K562 (cell line): ENCODE data around the gene DAB1. TPM values are rescaled to one million over a fixed set of nuclear protein-coding genes. Genes with fewer than 3 reads are reported as not detected.

Experiments used
- ATAC-seq: fragments of 200-7000 bp; cut with Tn5 transposase; 3 replicates; pipeline ENCODE4 v1.9.1; 2020; ENCODE audit warnings: moderate library complexity
- BruUV-seq: library from RNA; stranded (reverse); fragments of 400-500 nt; replicated peaks from 2 replicates; lab custom pipeline; 2021; lab: Mats Ljungman, UMichigan
- CTCF ChIA-PET: fragments of 300-600 bp; formaldehyde crosslinking; extraction: SDS; loops from one replicate; lab custom pipeline; 2021; ENCODE audit warnings: low intra/inter-chr PET ratio; lab: Yijun Ruan, JAX
- POLR2A ChIA-PET: fragments of 300-600, 350-650 bp; sonication (Branson Sonifier 250); formaldehyde crosslinking; extraction: SDS; loops from one replicate; lab custom pipeline; 2021; ENCODE audit warnings: antibody characterized with exemption, inconsistent platforms; lab: Yijun Ruan, JAX
- DNase-seq, 4 experiments: peaks; one replicate each; pipeline versions ENCODE4 v3.0.0 to v3.0.0-alpha.2; 2011 to 2018; ENCODE audit warnings: low spot score in 3 of 4, mixed read lengths in 3 of 4; ENCODE audit errors: extremely low read depth in 1 of 4
- FAIRE-seq: peaks from 2 replicates; lab custom pipeline; 2011; peaks lifted over from hg19 to GRCh38; lab: Jason Lieb, UNC
- H2AFZ ChIP-seq: 2 replicates; pipeline ENCODE4 v1.6.0; 2011; ENCODE audit warnings: low read depth, low read length, control low read depth, inconsistent platforms
- H3K27ac ChIP-seq: fragments of 200-600 bp; 3 replicates; pipeline ENCODE4 v1.8.0; 2011; ENCODE audit warnings: low read depth, mild to moderate bottlenecking, control low read depth, inconsistent platforms, low read length, moderate library complexity, mixed read lengths; ENCODE audit errors: extremely low read depth
- H3K27me3 ChIP-seq, 2 experiments: fragments of 300-600 bp in 1 of 2; 2 replicates in 1 of 2; 3 replicates in 1 of 2; pipeline versions ENCODE4 v1.6.0 to v1.8.0; 2011; ENCODE audit warnings: inconsistent platforms in 2 of 2, low read length in 2 of 2, mild to moderate bottlenecking in 1 of 2, mixed read lengths in 1 of 2, moderate library complexity in 1 of 2; ENCODE audit not compliant: control insufficient read depth in 2 of 2, insufficient read depth in 2 of 2
- H3K36me3 ChIP-seq: fragments of 300-600 bp; 3 replicates; pipeline ENCODE4 v1.8.0; 2011; ENCODE audit warnings: mild to moderate bottlenecking, low read length, inconsistent platforms; ENCODE audit not compliant: control insufficient read depth, insufficient read depth
- H3K4me1 ChIP-seq, 2 experiments: fragments of 200-600 bp in 1 of 2; replicated peaks in 1 of 2; 2 replicates in 1 of 2; 3 replicates in 1 of 2; pipeline versions ENCODE4 v1.5.1 to v1.8.0; 2011; ENCODE audit warnings: inconsistent platforms in 2 of 2, low read length in 2 of 2, mild to moderate bottlenecking in 1 of 2, mixed read lengths in 1 of 2, moderate library complexity in 1 of 2; ENCODE audit not compliant: control insufficient read depth in 2 of 2, insufficient read depth in 2 of 2
- H3K4me2 ChIP-seq: 2 replicates; pipeline ENCODE4 v1.6.1; 2011; ENCODE audit warnings: low read length, control low read depth, inconsistent platforms, mixed read lengths; ENCODE audit not compliant: insufficient read depth
- H3K4me3 ChIP-seq: fragments of 200-600 bp; sonication (generic), shearing (Covaris generic); 2 replicates; pipeline ENCODE4 v1.5.1; 2016; ENCODE audit warnings: control low read depth, inconsistent platforms
- H3K79me2 ChIP-seq: fragments of 200-600 bp; 3 replicates; pipeline ENCODE4 v1.8.0; 2011; ENCODE audit warnings: low read length, inconsistent platforms; ENCODE audit not compliant: control insufficient read depth, insufficient read depth
- H3K9ac ChIP-seq, 2 experiments: 2 replicates each; pipeline versions ENCODE4 v1.6.0 to v1.6.1; 2011; ENCODE audit warnings: low read depth in 2 of 2, low read length in 2 of 2, control low read depth in 1 of 2, inconsistent platforms in 1 of 2, mild to moderate bottlenecking in 1 of 2, mixed read lengths in 1 of 2; ENCODE audit not compliant: insufficient read depth in 1 of 2
- H3K9me1 ChIP-seq: one replicate; pipeline ENCODE4 v1.6.0; 2011; ENCODE audit warnings: inconsistent platforms, mild to moderate bottlenecking, low read length, moderate library complexity; ENCODE audit not compliant: control insufficient read depth, insufficient read depth
- H3K9me3 ChIP-seq: replicated peaks from 2 replicates; pipeline ENCODE4 v1.5.1; 2011; ENCODE audit warnings: low read depth, low read length, inconsistent platforms; ENCODE audit not compliant: control insufficient read depth, insufficient read depth
- H4K20me1 ChIP-seq: replicated peaks from 2 replicates; pipeline ENCODE4 v1.6.1; 2011; ENCODE audit warnings: low read length, inconsistent platforms, mixed read lengths; ENCODE audit not compliant: control insufficient read depth, insufficient read depth
- CTCF ChIP-seq, 3 experiments: IDR thresholded peaks in 2 of 3; conservative IDR thresholded peaks in 1 of 3; 2 replicates each; pipeline ENCODE4 v1.5.1; 2011 to 2012; ENCODE audit warnings: low read length in 3 of 3, mild to moderate bottlenecking in 3 of 3, control low read depth in 2 of 3, improper control_type of control experiment in 1 of 3, inconsistent platforms in 1 of 3, low read depth in 1 of 3, mixed read lengths in 1 of 3, moderate library complexity in 1 of 3; ENCODE audit not compliant: insufficient read depth in 2 of 3
- ELF2 ChIP-seq: fragments of 250-450 bp; sonication (Bioruptor Pico); IDR thresholded peaks from 2 replicates; pipeline ENCODE4 v1.5.0; 2021; ENCODE audit warnings: mild to moderate bottlenecking
- ELF4 ChIP-seq: fragments of 450-650 bp; formaldehyde crosslinking; IDR thresholded peaks from 2 replicates; pipeline ENCODE4 v1.4.0; 2022; ENCODE audit warnings: missing genetic modification characterization
- ETS2 ChIP-seq: IDR thresholded peaks from 2 replicates; pipeline ENCODE4 v1.6.1; 2016; ENCODE audit warnings: borderline replicate concordance, missing genetic modification characterization, mild to moderate bottlenecking, moderate library complexity, missing compliant biosample characterization; ENCODE audit not compliant: poor library complexity, severe bottlenecking
- GATAD2B ChIP-seq: fragments of 450-650 bp; IDR thresholded peaks from 2 replicates; pipeline ENCODE4 v1.6.1; 2017; ENCODE audit warnings: mild to moderate bottlenecking, borderline replicate concordance
- GMEB1 ChIP-seq: fragments of 250-450 bp; sonication (Bioruptor Pico); IDR thresholded peaks from 2 replicates; pipeline ENCODE4 v1.4.0; 2020; ENCODE audit warnings: mild to moderate bottlenecking
- KAT2B ChIP-seq: IDR thresholded peaks from one replicate; pipeline ENCODE4 v1.6.1; 2012; ENCODE audit warnings: low read depth, mild to moderate bottlenecking, control low read depth, inconsistent platforms, low read length, moderate library complexity
- MAFK ChIP-seq: IDR thresholded peaks from 2 replicates; pipeline ENCODE4 v1.6.1; 2011; ENCODE audit warnings: low read length, improper control_type of control experiment
- NCOR1 ChIP-seq: fragments of 450-650 bp; IDR thresholded peaks from 2 replicates; pipeline ENCODE4 v1.6.1; 2016; ENCODE audit warnings: mild to moderate bottlenecking, moderate library complexity
- RBM39 ChIP-seq: fragments of 200-400 bp; formaldehyde crosslinking; optimal IDR thresholded peaks from 2 replicates; pipeline ENCODE3; 2018; ENCODE audit warnings: low read depth, low read length
- RCOR1 ChIP-seq, 2 experiments: IDR thresholded peaks; 2 replicates each; pipeline ENCODE4 v1.6.1; 2012; ENCODE audit warnings: low read depth in 2 of 2, low read length in 2 of 2, borderline replicate concordance in 1 of 2, improper control_type of control experiment in 1 of 2
- U2AF2 ChIP-seq: fragments of 200-400 bp; formaldehyde crosslinking; optimal IDR thresholded peaks from 2 replicates; pipeline ENCODE3; 2017; ENCODE audit warnings: low read depth, mild to moderate bottlenecking, low read length
- ZC3H4 ChIP-seq: sonication (generic); formaldehyde crosslinking; IDR thresholded peaks from 2 replicates; pipeline ENCODE4 v1.9.0; 2021; ENCODE audit warnings: missing genetic modification reagents, borderline replicate concordance
- ZFP36 ChIP-seq: fragments of 150-350 bp; IDR thresholded peaks from 2 replicates; pipeline ENCODE4 v1.6.1; 2018; ENCODE audit warnings: low read length, low read depth; ENCODE audit not compliant: partially characterized antibody
- ZNF232 ChIP-seq: sonication (generic); formaldehyde crosslinking; IDR thresholded peaks from 2 replicates; pipeline ENCODE4 v1.8.0; 2022; ENCODE audit warnings: mild to moderate bottlenecking, missing genetic modification reagents
- ZNF507 ChIP-seq: conservative IDR thresholded peaks from 2 replicates; pipeline ENCODE4 v1.6.1; 2017; ENCODE audit warnings: missing genetic modification characterization, missing compliant biosample characterization
- ZNF512 ChIP-seq: IDR thresholded peaks from 2 replicates; pipeline ENCODE4 v1.6.1; 2016; ENCODE audit warnings: missing genetic modification characterization, missing compliant biosample characterization
- ZNF717 ChIP-seq: fragments of 250-450 bp; sonication (Bioruptor Pico); IDR thresholded peaks from 2 replicates; pipeline ENCODE4 v1.5.0; 2021
- WGBS: fragments of 100-300 bp; shearing (Covaris generic); methylation state at CpG from one replicate; pipeline ENCODE4 v1.1.6; 2016; ENCODE audit warnings: low coverage, mixed read lengths; ENCODE audit not compliant: insufficient coverage; ENCODE audit errors: missing lambda C conversion rate; 5-methylcytosine and 5-hydroxymethylcytosine counted together
- in situ Hi-C: fragments of 300-500 bp; cut with MboI; formaldehyde crosslinking; loops from 4 replicates; pipeline ENCODE4 v1.15.0; 2018; ENCODE audit warnings: inconsistent platforms, mixed read lengths
- intact Hi-C: fragments of 100-400 bp; cut with micrococcal nuclease; formaldehyde crosslinking; loops from 2 replicates; pipeline ENCODE4 v1.14.2; 2022
- polyA plus RNA-seq, 8 experiments: library from polyadenylated mRNA; depleted of rRNA in 4 of 8; stranded (reverse) in 5 of 8; unstranded in 3 of 8; fragments of >200 nt; fragmentation: Nextera tagmentation in 2 of 8; fragmentation: Illumina TruSeq in 1 of 8; extraction: Ambion mirVana in 2 of 8; extraction: Trizol in 1 of 8; gene quantifications; 2 replicates each; pipeline versions ENCODE4 v1.2.1 to v1.2.3, GENCODE V29; 2011 to 2014; ENCODE audit warnings: inconsistent platforms in 1 of 8, missing spikeins in 1 of 8
- total RNA-seq, 7 experiments: library from RNA; depleted of rRNA in 6 of 7; stranded (reverse); fragments of >200 nt in 6 of 7; fragmentation: Illumina TruSeq in 2 of 7; extraction: Trizol in 2 of 7; gene quantifications; 2 replicates each; pipeline versions ENCODE4 v1.2.1 to v1.2.3, GENCODE V29; 2011 to 2021; ENCODE audit warnings: low replicate concordance in 1 of 7

The DAB1 gene
- total and polyA plus RNA-seq, 9 of the 15 experiments (the other 6 are each of a cell fraction or from before 2014, with no cell fraction given) = not detected

GRCh38 chr1:57229998-57230397 lies 193.9 kb downstream of the DAB1 start:
- no peaks in the 10 kb centered on the region for H3K27me3 ChIP-seq
- peak overlapping the region; percentile 48; the same call in 1 of the 2 replicates for H2AFZ ChIP-seq
- no peaks in the 10 kb centered on the region for H3K79me2 ChIP-seq
- in situ Hi-C loops (no loop called here), intact Hi-C loops (no loop called here)
- H3K4me2 ChIP-seq = no peak overlapping the region
- H3K27ac ChIP-seq = no peak overlapping the region
- H3K9me3 ChIP-seq = no peaks in the 10 kb centered on the region
- ATAC-seq (no peak), FAIRE-seq (no peak), DNase-seq (no peak)
- no TSS peak for BruUV-seq
- no peaks in the 10 kb centered on the region for H4K20me1 ChIP-seq
- H3K9me1 ChIP-seq = no peaks in the 10 kb centered on the region
- ChIA-PET POLR2A (interaction anchor here (1.0 kb wide), 1 partner anchor 11 kb away, joined by 3 read pairs; no protein-coding TSS in a partner anchor), CTCF (no interaction called here)
- H3K4me1 ChIP-seq = peaks cover 7 to 24% of the 10 kb centered on the region in 2 experiments
- H3K36me3 ChIP-seq = no peaks in the 10 kb centered on the region
- no peak overlapping the region for H3K4me3 ChIP-seq
- 35% methylated on average over 2 of the region's 2 CpGs for WGBS
- H3K9ac ChIP-seq = no peak overlapping the region
- no peak for TF ChIP-seq RCOR1 (IDR thresholded peaks at IDR 0.05; ENCODE audit: borderline replicate concordance in 1 of 2, low read depth in 2 of 2, low read length in 2 of 2)
- TF ChIP-seq ZFP36 = no peak
- no peak for TF ChIP-seq ELF2 (CRISPR knock-in tag)
- TF ChIP-seq GATAD2B = no peak
- TF ChIP-seq RBM39 = no peak
- TF ChIP-seq ZNF717 (CRISPR knock-in tag) = no peak
- no peak for TF ChIP-seq ZNF507
- no peak for TF ChIP-seq ETS2 (tag)
- no peak for TF ChIP-seq CTCF (IDR thresholded peaks at IDR 0.05 in 2 of 3, conservative IDR thresholded peaks at IDR 0.05 in 1 of 3; ENCODE audit: insufficient read depth in 2 of 3, low read depth in 1 of 3, low read length in 3 of 3)
- no peak for TF ChIP-seq ZNF512 (tag)
- no peak for TF ChIP-seq ZC3H4 (CRISPR knock-in tag)
- no peak for TF ChIP-seq ZNF232 (CRISPR knock-in tag)
- no peak for TF ChIP-seq ELF4 (CRISPR knock-in tag)
- no peak for TF ChIP-seq KAT2B
- no peak for TF ChIP-seq GMEB1
- TF ChIP-seq NCOR1 = no peak
- no peak for TF ChIP-seq U2AF2
- no peak for TF ChIP-seq MAFK
